Breast epithelium (tissue), 4 donors: ENCODE data around the gene DNAJC5G. TPM values are rescaled to one million over a fixed set of nuclear protein-coding genes. Genes with fewer than 3 reads are reported as not detected.

ENCODE experiments used
- DNase-seq, 2 donors: peaks; one replicate each; pipeline ENCODE4 v3.0.0-alpha.2; 2019; ENCODE audit warnings: low spot score in 2 of 2
- H3K27ac ChIP-seq, 2 donors: fragments of 200-600 bp; sonication (generic) in 1 of 2; one replicate each; pipeline ENCODE4 v1.5.1; 2016 to 2019; ENCODE audit warnings: mild to moderate bottlenecking in 1 of 2
- H3K27me3 ChIP-seq, 2 donors: fragments of 200-600 bp; sonication (generic) in 1 of 2; one replicate each; pipeline versions ENCODE4 v1.5.1 to v1.6.0; 2017 to 2019; ENCODE audit warnings: control low read depth in 1 of 2, mild to moderate bottlenecking in 1 of 2
- H3K36me3 ChIP-seq: fragments of 200-600 bp; one replicate; pipeline ENCODE4 v1.5.1; 2019
- H3K4me1 ChIP-seq, 2 donors: fragments of 200-600 bp; sonication (generic); one replicate each; pipeline ENCODE4 v1.5.1; 2016 to 2019; ENCODE audit warnings: control low read depth in 1 of 2
- H3K4me3 ChIP-seq, 3 donors: fragments of 200-600 bp; sonication (generic); 1 replicate in 2 of 3; 2 replicates in 1 of 3; pipeline ENCODE4 v1.5.1; 2016 to 2019; ENCODE audit warnings: mild to moderate bottlenecking in 3 of 3, moderate library complexity in 2 of 3
- H3K9me3 ChIP-seq, 2 donors: fragments of 200-600 bp; sonication (generic) in 1 of 2; one replicate each; pipeline ENCODE4 v1.5.1; 2016 to 2019; ENCODE audit warnings: control low read depth in 1 of 2
- POLR2A ChIP-seq: fragments of 450-650 bp; IDR thresholded peaks from one replicate; pipeline ENCODE4 v1.6.1; 2016; ENCODE audit warnings: antibody characterized with exemption, mild to moderate bottlenecking, moderate library complexity
- POLR2AphosphoS5 ChIP-seq, 3 donors: sonication (generic); formaldehyde crosslinking; IDR thresholded peaks; one replicate each; pipeline ENCODE4 v1.6.1; 2017; ENCODE audit warnings: antibody characterized with exemption in 3 of 3
- intact Hi-C: fragments of 100-400 bp; cut with DNase I; formaldehyde crosslinking; loops from one replicate; pipeline ENCODE4 v1.15.1; 2023; ENCODE audit warnings: low total_unique reads
- total RNA-seq, 3 donors: library from RNA; depleted of rRNA; stranded (reverse); fragments of >200 nt; gene quantifications; one replicate each; pipeline ENCODE4 v1.1.0, GENCODE V29; 2016
- TF ChIP-seq, protein P1 (sequence below), 3 donors: fragments of 450-650 bp; IDR thresholded peaks; one replicate each; pipeline ENCODE4 v1.5.1; 2016 to 2017; ENCODE audit warnings: antibody characterized with exemption in 3 of 3, mild to moderate bottlenecking in 3 of 3, moderate library complexity in 3 of 3

Gene DNAJC5G
- total RNA-seq, 3 donors from 2014 or later, result not detected

- no peak overlapping the region for H3K4me3 ChIP-seq
- no peaks in the 10 kb centered on the region for H3K4me1 ChIP-seq
- no peak overlapping the region for H3K27ac ChIP-seq
- H3K27me3 ChIP-seq, result peaks cover 0 to 12% of the 10 kb centered on the region in 2 donors
- H3K36me3 ChIP-seq, result no peaks in the 10 kb centered on the region
- H3K9me3 ChIP-seq, result no peaks in the 10 kb centered on the region
- TF ChIP-seq POLR2A (no peak), POLR2AphosphoS5 (IDR thresholded peaks at IDR 0.05) (no peak)
- TF ChIP-seq, protein P1, sequence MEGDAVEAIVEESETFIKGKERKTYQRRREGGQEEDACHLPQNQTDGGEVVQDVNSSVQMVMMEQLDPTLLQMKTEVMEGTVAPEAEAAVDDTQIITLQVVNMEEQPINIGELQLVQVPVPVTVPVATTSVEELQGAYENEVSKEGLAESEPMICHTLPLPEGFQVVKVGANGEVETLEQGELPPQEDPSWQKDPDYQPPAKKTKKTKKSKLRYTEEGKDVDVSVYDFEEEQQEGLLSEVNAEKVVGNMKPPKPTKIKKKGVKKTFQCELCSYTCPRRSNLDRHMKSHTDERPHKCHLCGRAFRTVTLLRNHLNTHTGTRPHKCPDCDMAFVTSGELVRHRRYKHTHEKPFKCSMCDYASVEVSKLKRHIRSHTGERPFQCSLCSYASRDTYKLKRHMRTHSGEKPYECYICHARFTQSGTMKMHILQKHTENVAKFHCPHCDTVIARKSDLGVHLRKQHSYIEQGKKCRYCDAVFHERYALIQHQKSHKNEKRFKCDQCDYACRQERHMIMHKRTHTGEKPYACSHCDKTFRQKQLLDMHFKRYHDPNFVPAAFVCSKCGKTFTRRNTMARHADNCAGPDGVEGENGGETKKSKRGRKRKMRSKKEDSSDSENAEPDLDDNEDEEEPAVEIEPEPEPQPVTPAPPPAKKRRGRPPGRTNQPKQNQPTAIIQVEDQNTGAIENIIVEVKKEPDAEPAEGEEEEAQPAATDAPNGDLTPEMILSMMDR (IDR thresholded peaks at IDR 0.05), result no peak
- no peak for DNase-seq
- intact Hi-C loops, result no loop called here
These were observed 27.3 kb upstream of the DNAJC5G start for GRCh38 chr2:27247893-27248292.

- Histone ChIP-seq H3K4me3 (no peak overlapping the region), H3K27me3 (peaks cover 0 to 20% of the 10 kb centered on the region in 2 donors), H3K4me1 (no peaks in the 10 kb centered on the region), H3K27ac (no peak overlapping the region), H3K36me3 (no peaks in the 10 kb centered on the region), H3K9me3 (no peaks in the 10 kb centered on the region)
- intact Hi-C loops, result no loop called here
- DNase-seq, result no peak
- TF ChIP-seq POLR2AphosphoS5 (IDR thresholded peaks at IDR 0.05) (no peak), POLR2A (no peak)
- TF ChIP-seq, protein P1 (IDR thresholded peaks at IDR 0.05), result no peak
These were observed 25.9 kb upstream of the DNAJC5G start for GRCh38 chr2:27249159-27249890.

DNA sequence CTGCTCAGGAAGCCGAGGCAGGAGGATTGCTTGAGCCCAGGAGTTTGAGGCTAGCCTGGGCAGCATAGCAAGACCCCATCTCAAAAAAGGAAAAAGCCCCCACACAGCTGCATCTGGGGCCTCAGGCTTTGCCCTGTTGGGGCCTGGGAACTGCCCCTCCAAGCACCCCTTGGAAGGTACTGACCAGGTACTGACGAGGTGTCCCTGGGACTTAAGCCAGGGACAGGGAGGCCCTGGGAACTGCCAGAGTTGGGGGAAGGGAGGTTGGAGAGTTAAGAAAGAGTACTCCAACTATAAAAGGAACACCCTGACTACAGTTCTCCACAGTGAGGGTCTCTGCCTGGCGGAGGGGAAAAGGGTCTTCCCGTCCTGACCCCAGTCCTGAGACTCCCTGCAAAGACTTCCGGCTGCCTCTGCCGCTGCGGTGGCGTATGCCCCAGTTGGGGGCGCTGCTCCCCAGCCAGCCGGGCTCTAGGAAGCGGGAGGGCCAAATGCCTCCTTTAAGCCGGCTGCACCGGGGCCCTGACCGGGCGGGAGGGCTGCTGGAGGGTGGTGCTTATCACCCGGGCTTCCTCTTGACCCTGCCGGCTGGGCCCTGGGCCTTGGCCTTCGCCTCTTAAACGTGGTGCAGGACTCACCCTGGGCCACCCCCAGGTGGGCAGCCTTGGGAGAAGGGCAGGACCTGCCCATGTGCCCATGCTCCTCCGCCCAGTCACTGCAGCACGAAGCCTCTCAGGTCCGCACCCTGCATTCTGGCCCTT is 25.2 kb upstream of the DNAJC5G start:
- Histone ChIP-seq H3K4me1 (no peaks in the 10 kb centered on the region), H3K9me3 (no peaks in the 10 kb centered on the region), H3K27me3 (peaks cover 0 to 22% of the 10 kb centered on the region in 2 donors), H3K4me3 (no peak overlapping the region), H3K27ac (no peak overlapping the region), H3K36me3 (no peaks in the 10 kb centered on the region)
- intact Hi-C loops, result no loop called here
- DNase-seq, result no peak
- no peak for TF ChIP-seq POLR2A
- TF ChIP-seq, protein P1 (IDR thresholded peaks at IDR 0.05), result no peak
- no peak for TF ChIP-seq POLR2AphosphoS5 (IDR thresholded peaks at IDR 0.05)

DNA sequence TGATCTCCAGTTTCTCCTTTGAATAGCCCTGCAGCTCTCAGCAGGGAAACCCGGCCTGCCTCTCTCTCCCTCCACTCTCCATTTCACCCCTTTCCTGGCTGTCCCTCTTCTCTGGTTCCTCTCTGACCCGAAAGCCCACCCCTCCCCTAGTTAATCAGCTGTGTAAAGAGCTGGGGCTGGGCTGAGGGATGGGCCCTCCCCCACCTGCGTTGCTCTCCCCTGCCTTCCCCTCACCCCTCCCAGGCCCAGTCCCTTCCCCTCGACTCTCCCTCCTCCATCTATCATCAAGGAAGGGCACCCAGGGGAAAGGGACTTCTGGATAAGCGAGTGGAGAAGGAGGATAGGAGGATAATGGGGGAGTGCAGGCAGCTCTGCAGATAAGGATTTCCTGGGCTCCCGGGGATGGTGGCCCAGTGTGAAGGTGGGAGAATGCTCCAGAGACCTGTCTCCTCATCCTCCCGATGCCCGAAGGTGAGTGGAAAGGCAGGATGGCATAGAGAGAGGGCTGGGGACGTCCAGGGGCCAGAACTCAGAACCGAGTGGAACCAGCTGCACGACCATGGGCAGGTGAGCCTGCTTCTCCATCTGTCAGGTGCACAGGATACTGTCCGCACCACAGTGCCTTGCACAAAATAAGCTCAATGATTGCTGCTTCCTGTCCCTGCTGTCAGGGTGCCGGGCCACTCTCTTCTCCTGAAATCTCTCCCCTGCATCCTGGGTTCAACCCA is 24.4 kb upstream of the DNAJC5G start:
- H3K27ac ChIP-seq, result no peak overlapping the region
- no peaks in the 10 kb centered on the region for H3K9me3 ChIP-seq
- no peaks in the 10 kb centered on the region for H3K4me1 ChIP-seq
- peaks cover 0 to 22% of the 10 kb centered on the region in 2 donors for H3K27me3 ChIP-seq
- intact Hi-C loops, result no loop called here
- no peak overlapping the region for H3K4me3 ChIP-seq
- no peak for TF ChIP-seq POLR2AphosphoS5 (IDR thresholded peaks at IDR 0.05)
- no peak for TF ChIP-seq POLR2A
- TF ChIP-seq, protein P1 (IDR thresholded peaks at IDR 0.05), result no peak
- DNase-seq, result no peak
- no peaks in the 10 kb centered on the region for H3K36me3 ChIP-seq
